Stimulated activated CD4-positive, alpha-beta T cell treated with anti-CD3 and anti-CD28 coated beads, TNF-alpha, amount 100 ng/mL, for 1 hour (primary cell): ENCODE results near the gene LRRC27.

ENCODE experiments used
- DNase-seq, 3 donors: peaks; one replicate each; pipeline ENCODE4 v3.0.0-alpha.2; 2020; ENCODE audit warnings: low read depth in 3 of 3, low spot score in 1 of 3

LRRC27 gene

DNA sequence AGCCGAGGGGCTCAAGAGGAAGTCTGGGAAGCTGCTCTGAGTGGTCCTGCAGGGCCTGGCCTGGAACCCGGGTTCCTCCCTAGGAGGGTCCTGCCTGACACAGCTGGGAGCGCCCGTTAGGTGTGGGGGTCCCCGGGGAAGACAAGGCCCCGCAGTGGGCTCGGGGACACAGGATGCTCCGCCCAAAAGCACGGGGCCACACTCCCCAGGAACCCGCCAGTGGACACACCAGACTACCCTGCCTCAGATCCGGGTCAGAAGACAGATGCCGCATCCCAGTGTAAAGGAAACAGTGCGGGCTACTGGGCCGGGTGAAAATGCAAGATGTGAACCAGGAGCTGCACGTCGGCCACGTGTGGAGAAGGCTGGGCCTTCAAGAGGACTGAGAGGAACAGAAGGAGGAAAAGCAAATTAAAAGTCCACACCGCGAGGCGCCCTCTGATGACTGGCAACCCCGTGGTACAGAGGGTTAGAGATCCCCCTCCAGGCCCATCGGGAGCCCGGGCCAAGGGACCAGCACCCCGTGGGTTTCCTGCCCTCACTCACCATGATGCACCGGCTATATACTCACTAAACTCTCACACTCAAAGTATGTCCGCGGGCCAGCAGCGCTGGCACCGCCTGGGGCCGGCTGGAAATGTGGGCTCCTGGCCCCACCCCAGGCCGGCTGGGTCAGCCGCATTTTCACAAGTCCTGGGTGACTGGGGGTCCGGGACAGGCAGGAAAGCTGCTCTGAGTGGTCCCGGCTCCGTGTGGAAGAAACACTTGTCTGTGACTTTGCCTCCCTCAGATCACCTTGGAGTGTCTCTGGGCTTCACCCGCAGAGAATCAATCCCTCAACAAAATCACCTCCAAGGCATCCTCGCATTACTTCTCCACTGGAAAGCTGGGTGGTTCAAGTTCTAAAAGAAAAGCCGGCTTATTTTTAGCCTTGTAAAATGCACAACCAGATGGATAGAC, 30.3 kb upstream of the LRRC27 start:
- DNase-seq, result no peak

DNA sequence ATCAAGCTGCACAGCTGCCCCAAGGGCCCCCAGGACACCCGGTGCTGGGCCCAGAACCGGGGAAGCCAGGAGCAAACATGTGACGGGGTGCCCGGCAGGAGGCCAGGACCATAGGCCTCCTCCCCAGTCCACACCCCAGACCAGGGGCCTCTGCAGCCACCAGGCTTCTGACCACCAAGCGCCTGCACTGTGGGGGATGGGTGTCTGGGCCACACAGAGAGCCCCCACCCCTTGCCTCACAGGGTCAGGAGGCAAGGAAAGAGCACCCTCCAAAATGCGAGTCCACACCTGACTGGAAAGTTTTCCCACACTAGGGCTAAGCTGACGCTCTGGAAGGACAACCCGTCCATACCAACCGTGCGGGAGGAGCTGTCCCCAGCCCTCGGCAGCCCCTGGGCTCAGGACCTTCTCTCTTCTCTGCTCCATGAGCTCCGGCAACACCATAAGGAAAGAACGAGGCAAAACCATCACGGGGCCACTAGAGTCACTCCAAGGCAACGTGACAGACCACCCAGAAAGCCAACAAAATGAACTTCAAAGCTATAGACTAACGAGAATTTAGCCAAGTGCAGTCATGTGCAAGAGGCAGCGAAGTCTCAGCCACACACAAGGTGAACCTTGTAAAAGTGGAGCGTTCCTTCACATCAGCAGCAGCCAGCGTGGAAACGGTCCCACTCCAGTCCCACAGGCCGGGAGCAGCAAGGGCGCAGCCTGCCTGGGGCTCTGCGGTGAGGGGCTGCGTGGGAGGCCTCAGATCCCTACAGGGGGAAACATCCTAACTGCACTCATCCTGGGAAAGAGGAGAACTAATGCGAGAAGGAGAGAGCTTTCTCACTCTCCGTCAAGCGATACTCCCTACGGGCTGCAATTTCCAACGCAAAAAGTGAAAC, 29.3 kb upstream of the LRRC27 start:
- no peak for DNase-seq

DNA sequence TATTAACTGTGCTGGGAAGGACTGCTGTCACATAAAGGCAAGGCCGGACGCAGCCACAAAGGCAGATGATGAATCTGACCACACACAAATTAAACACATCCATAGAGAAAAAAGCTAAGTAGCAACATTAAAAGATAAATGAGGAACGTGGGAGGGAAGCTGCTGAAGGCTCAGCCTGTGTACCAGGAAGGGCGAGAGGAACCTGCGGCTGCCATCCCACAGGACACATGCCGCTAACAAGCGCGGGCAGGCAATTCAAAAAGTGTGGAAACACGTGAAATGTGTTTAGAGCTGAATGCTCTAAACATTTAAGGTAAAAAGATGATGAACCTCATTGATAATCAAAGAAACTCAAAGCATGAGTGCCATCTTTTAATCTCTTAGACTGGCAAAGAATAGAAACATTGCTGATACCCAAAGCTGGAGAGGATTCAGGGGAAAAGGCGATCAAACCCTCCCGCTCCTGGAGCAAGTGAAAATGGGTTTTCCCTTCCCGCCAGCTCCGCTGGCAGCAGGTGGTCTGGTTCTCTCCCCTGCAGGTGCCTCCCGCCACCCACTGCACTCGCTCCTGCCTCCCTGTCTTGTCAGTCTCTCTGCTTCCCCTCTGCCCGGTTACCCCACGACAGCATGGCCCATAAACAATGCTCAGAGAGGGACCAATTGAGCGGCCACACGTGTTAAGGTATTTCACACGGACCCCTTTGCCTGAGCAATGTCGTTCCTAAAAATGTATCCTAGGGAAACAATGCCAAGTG, 28.5 kb upstream of the LRRC27 start:
- no peak for DNase-seq

DNA sequence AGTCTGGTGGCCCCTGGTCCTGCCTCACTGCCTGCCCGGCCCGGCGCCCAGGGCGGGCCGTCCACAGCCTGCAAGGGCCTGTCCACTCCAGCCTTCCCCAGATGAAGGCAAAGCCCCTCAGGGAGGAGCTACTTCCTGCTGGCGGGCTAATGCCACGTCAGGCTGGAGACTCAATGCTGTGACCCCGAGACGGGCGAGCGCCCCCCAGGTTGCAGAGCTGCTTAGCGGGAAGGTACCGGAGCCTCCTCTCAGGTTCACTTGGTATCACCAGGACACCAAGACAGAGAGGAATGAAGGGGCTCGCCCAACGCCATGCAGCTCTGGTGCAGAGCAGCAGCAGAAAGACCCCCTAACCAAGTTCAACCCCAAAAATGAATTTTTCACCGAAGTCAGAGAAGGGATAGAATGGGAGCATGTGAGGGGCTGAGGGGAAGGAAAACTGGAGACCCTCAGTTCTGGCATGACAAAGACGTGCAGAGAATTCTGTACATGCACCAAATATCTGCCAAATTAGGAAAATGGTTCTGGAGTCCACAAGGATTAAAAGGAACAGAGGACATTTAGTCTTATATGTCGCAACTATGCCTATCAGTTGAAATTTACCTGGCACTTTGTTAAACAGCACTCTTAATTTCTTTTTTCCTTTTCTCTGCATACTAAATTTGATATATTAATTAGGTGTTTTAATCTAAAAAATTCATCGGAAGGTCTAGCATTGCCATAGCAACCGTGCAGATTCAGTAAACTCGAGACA, 27.1 kb upstream of the LRRC27 start:
- no peak for DNase-seq

DNA sequence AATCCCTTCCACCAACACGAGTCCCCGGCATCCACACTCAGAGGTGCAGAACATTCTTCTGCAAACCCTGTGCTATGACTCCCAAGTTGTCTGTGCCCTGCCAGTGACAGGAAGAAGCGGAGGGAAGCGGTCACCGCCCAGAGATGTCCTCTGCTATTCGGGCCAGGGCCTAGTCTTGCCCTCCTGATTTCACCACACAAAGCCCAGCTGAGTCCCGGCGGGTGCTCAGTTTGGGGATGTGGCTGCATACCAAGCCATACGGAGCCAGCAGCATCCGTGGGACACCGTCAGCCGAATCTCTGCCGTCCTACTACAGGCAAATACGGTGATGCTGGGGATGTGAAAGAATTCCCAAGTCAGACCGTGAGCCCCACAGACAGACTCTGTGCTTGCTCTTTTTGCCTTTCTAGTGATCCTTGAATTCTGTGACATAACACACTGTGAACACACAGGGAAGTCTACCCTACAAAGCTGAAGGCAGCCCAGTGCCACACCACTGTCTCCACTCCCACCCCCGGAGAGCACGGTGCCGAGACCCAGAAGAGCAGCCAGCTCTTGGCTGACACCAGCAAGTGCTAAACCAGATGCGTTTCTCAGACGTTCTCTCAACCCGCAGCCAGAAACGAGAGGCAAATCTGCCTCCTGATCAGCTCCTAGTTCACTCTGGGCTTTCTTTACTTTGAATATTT, 26.2 kb upstream of the LRRC27 start:
- no peak for DNase-seq

DNA sequence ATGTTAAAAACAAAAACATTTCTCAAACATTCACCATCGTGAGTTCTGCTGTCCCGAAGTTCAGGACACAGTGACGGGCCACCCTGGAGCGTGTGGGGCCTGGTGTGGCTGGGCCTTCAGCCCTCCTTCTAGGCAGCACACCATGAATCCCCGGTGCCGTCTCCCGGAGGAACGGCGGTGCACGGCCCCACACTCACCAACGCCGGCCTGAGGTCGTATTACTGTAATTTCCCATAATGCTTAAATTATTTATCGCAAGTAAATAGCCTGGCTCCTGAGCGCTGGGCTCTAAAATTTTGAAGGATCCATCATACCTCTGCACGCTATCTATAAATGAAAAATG, 25.7 kb upstream of the LRRC27 start:
- DNase-seq, result no peak

DNA sequence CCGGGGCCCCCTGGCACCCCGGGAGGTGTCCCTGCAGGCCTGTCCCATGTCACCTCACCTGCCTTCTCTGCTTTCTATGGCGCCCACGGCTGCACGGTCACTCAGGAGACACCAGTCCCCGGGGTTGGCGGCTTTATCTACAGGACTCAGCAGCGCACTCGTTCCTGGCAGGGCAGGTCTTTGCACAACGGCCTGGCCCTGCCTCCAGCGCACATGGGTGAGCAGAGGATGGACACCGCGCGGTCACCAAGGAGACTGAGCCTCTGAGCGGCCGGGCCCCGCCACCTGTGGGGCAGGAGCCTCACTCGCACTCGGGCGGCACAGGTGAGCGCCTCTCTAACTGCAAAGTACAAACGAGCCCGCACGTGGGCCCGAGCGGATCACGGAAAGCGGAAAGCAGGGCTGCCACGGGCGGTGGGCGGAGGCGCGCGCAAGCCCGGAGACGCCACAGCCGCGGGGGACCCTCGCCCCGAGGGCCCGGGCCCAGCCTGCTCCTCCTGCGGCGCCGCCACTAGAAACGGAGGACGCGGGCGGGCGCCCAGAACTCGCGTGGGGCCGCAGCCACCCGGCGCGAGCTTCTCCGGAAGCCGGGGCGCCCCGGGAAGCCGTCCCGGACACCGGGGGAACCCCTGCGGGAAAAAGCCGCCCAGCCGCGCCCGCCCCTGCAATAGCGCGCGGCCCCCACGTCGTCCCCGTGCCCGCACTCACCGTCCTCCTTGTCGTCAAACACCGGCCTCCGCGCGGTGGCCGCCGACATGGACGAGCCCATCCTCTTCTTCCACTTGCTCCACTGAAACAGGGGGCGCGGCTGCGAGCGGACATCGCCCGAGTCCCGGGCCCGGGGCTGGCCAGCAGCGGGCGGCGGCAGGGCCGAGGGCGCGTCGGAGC, 24.9 kb upstream of the LRRC27 start:
- DNase-seq, result peak in 1 of 3 donors; percentile 22

DNA sequence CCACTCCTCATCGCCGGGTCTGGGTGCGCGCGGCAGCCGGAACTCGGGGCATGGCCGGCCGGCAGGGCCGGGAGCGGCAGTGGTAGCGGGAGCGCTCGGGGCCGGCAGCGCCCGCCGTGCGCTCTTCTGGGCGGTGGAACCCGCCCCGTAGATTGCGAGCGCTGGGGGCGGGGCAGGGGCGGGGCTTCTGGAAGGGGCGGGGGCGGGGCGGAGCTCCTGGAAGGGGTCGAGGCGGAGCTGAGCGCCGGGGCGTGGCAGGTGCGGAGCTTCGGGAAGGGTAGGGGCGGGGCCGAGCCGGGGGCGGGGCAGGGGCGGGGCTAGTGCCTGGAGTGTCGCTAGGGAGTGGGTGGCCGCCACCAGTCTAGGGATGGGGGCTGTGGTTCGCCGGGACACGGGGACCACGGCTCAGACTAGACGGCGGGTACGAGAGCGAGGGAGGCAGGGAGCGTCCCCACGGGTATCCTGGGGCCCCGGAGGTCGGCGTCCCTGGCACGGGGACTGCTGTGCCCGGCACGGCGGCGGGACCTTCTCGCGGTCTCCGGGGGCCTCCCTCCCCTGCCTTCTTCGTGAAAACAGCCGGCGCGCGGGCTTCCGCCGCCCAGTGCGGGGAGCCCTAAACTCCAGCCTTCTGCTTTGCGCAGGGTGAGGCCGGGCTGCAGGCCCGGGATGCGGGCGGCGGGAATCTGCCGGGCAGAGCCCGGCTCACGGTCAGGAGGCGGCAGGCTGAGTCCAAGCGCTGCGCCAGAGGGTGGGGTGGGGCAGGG, 24.0 kb upstream of the LRRC27 start, which contains the start of gene STK32C:
TSS of gene STK32C (minus strand) at position 128 of the 764 bp plus-strand sequence. CDS start at position 11, 117 bp downstream.
- DNase-seq, result peak; percentile 86 to 90 (median 89)

DNA sequence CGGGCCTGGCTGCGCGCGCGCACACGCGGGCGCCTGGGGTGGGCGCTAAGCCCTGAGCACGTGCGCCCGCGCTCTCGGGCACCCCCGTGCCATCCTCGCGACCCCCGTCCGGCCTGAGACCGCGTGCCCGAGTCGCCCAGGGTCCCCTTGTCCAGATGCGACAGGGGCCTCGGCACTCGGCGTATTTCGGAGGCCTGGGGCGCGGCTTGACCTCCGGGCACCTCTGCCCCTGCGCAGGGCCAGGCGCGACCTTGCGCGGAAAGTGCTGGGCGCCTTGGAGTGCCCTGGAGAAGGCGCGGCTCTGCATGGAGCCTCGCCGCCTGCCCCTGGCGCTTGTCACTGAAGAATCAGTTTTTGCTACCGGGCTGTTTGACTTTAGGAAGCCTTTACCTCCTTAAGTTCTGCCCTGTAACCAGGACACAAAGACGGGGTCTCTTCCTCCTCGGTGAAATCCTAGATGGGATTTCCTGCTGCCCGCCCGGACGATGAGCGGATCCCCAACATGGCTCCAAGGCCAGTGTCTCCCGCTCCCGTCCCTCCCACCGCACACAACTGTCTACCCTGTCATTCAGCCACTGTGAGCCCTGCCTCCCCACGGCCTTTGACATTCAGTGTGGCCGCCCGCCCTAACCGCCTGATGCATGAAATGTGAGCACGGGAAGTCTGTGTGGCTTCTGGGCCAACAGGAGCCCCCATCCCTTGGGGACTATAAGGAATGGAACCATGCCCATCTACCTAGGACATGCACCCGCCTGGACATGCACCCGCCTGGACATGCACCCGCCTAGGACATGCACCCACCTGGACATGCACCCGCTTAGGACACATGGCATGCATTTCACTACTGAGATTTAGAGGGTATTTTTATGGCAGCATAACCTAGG, 23.2 kb upstream of the LRRC27 start:
- DNase-seq, result no peak

DNA sequence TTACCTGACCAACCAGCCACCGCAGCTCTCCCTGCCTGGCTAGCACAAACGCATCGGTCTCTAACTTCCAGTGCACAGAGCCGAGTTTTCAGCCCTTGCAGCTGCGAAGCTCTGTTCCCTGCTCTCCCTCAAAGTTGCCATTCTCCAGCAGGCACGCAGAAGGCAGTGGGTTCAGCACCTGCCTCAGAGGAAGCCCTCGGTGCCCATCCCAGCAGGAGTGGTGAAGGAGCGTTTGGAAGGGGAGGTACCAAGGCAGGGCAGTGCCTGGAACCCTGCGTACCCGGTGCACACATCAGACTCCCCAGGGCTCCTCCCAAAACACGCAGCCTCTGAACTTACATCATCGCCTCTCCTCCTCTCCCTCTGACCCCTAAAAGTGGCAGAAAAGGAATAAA, 22.5 kb upstream of the LRRC27 start:
- no peak for DNase-seq

DNA sequence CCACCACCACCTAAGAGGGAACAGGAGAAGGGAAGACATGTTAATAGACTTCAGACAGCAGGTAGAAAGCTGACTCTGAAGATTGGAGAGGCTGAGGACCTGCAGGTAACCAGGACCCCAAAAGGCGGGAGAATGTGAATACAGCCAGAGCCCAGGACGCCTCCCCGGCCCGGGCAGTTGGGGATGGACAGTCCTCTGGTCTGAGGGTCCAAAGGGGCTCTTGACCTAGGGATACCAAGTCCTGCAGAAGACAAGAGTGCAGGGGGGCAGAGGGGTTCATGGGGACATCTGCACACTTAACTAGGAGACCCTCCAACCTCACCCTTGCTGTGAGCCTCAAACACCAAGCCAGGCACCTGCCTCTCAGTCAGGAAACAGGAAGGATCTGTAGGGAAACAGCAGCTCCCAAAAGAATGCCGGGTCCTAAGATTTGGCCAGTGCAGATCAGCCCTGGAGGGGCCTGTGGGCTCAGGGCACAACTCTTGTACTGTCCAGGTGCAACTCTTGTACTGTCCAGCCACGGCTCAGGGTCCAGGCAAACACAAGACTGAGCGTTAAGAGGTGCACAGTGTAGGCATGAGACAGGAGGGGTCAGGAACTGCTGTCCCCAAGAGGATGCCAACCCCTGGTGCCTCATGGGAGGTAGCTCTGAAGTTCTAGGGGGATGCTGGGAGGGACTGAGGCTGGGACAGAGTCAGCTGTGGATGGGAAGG, 22.0 kb upstream of the LRRC27 start:
- DNase-seq, result no peak

DNA sequence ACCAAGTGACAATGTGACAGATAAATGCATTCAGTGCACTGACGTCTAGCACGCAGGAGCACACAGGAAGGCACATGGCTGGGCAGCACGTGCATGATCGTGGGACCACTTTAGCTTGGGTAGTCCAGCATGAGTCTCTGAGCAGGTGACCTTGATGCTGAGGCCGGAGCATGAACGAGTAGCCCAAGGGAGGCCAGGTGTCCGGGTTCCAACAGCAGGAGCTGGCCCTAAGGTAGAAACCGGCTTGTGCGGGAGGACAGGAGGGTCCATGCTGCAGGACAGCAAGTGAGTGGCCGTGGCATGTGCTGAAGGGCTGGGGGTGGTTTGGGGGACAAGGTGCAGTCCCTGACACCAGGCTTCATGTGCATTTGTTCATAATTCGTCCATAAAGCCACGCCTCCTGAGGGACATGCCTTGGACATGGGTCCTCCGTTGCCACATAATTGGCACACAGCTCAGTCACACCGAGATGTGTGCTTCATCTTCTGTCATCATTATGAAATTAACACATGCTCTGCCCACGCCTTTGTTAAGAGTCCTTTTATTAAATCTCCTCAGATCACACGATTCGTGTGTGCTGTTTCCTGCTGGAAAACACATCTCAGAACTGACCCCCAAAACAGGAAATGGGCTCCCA, 21.2 kb upstream of the LRRC27 start:
- DNase-seq, result no peak

DNA sequence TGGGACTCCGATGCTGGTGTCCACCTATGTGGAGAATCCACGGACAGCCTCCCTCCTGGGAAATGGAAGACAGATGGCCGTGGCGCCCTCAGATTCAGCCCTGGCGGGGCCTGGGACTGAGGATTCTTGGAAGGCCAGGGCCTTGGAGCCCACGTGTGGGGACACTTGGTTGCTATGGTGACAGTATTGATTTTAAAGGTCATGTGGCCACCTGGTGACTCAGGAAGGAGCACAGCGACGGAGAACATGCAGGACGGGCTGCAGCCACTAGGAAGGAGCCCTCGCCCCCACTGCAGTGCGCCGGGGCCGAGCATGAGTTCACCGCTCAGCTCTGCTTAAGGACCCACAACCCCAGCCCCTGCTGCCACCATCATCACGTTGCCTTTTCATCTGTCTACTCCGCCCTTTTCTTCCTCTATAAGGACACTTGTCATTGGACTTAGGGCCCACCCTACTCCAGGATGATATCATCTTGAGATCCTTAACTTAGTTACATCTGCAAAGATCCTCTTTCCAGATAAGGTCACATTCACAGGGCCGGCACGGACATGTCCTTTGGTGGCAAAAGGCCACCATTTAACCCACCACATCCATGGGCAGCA, 20.6 kb upstream of the LRRC27 start:
- no peak for DNase-seq

DNA sequence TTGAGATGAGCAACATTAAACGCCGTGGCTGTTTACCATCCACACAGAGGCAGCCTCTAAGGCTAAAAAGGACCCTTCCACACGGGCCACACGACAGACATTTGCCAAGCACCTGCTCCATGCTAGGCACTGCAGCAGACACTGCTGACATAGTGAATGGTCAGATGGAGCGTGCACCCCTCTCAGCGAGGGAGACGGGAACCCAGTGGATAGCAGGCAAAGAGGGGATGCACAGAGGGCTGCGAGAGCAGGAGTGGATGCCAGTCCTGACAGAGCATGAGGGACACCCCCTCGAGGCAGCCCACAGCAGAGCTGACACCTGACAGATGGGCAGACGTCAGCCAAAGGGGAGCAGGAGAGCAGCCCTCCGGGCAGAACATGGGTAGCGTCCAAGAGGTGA, 18.7 kb upstream of the LRRC27 start:
- no peak for DNase-seq

DNA sequence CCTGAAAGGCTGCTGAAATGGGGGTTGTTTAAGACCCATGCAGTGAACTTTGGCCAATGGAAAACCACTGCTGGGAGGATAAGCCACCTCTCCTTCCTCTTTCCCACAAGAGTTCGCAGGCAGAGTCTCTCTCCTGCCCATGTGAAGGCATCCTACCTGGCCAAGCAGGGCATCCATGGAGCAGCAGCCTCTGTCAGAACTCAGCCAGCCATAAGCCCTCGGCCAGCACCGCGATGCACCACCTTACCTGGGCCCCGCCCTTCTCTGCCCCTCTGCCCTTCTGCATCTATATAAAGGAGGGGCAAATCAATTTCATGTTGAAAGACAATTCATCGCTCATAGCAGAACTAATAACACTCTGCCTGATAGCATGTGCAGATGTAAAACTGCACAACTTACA, 18.1 kb upstream of the LRRC27 start:
- no peak for DNase-seq

DNA sequence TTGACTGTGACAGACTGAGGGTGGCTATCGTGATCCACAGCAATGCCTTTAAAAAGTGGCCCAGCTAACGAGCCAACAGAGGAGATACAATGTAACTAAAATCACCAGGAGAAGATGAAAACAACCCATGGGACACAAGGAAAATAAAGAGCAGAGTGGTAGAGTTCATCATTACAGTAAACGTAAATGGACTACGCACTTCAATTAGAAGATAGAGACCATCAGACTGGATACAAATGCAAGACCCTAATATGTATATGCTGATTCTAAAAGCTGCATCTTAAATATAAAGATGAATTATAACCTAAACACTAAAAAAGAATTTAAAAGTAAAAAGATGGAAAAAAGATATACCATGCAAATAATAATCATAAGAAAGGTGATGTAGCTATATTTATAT, 17.7 kb upstream of the LRRC27 start:
- DNase-seq, result no peak
